OCI-LY7 (cell line): ENCODE results near the gene COBL. TPM values are rescaled to one million over a fixed set of nuclear protein-coding genes. Genes with fewer than 3 reads are reported as not detected.

ENCODE experiments used
- BruUV-seq: library from RNA; stranded (reverse); fragments of 400-500 nt; replicated peaks from 2 replicates; lab custom pipeline; 2021; lab: Mats Ljungman, UMichigan
- CTCF ChIA-PET: fragments of 300-600 bp; sonication (Branson Sonifier 250); formaldehyde crosslinking; loops from one replicate; lab custom pipeline; 2022; ENCODE audit warnings: antibody characterized with exemption; ENCODE audit not compliant: unreplicated experiment; lab: Charles Lee
- POLR2A ChIA-PET: fragments of 300-600 bp; sonication (Branson Sonifier 250); formaldehyde crosslinking; loops from one replicate; lab custom pipeline; 2022; ENCODE audit warnings: antibody characterized with exemption; lab: Charles Lee
- DNase-seq: peaks from one replicate; pipeline ENCODE4 v3.0.0-alpha.2; 2015; ENCODE audit warnings: low spot score
- H2AFZ ChIP-seq: fragments of 200-600 bp; sonication (generic), shearing (Covaris generic); 2 replicates; pipeline ENCODE4 v1.6.1; 2014; ENCODE audit warnings: mild to moderate bottlenecking, antibody characterized with exemption, low read length, moderate library complexity
- H3K27ac ChIP-seq: fragments of 200-600 bp; sonication (generic); 2 replicates; pipeline ENCODE4 v1.5.1; 2014; ENCODE audit warnings: mixed run types, low read depth, mild to moderate bottlenecking, moderate library complexity, low read length, inconsistent platforms; ENCODE audit not compliant: poor library complexity, severe bottlenecking
- H3K36me3 ChIP-seq: fragments of 200-600 bp; sonication (generic); 2 replicates; pipeline ENCODE4 v1.6.1; 2014; ENCODE audit warnings: mild to moderate bottlenecking, antibody characterized with exemption, low read length, moderate library complexity, mixed read lengths; ENCODE audit not compliant: insufficient read depth
- H3K4me1 ChIP-seq: fragments of 200-600 bp; sonication (generic); 2 replicates; pipeline ENCODE4 v1.5.1; 2014; ENCODE audit warnings: mild to moderate bottlenecking, low read length; ENCODE audit not compliant: insufficient read depth, poor library complexity, severe bottlenecking
- H3K4me2 ChIP-seq: fragments of 200-600 bp; sonication (generic); 2 replicates; pipeline ENCODE4 v1.6.1; 2014; ENCODE audit warnings: mild to moderate bottlenecking, low read length
- H3K4me3 ChIP-seq: fragments of 200-600 bp; sonication (generic); 2 replicates; pipeline ENCODE4 v1.5.1; 2014; ENCODE audit warnings: mild to moderate bottlenecking, low read depth, low read length; ENCODE audit not compliant: poor library complexity, severe bottlenecking
- H3K79me2 ChIP-seq: fragments of 200-600 bp; sonication (generic); 2 replicates; pipeline ENCODE4 v1.6.1; 2016; ENCODE audit warnings: low read depth, mild to moderate bottlenecking, low read length, moderate library complexity, mixed read lengths; ENCODE audit not compliant: insufficient read depth
- H3K9me2 ChIP-seq: fragments of 200-600 bp; sonication (generic); 2 replicates; pipeline ENCODE4 v1.6.1; 2016; ENCODE audit warnings: mild to moderate bottlenecking, low read length, mixed read lengths; ENCODE audit not compliant: insufficient read depth
- H3K9me3 ChIP-seq: fragments of 200-600 bp; sonication (generic); 2 replicates; pipeline ENCODE4 v1.6.1; 2014; ENCODE audit warnings: mild to moderate bottlenecking, mixed run types, low read length, mixed read lengths
- H4K20me1 ChIP-seq: fragments of 200-600 bp; sonication (generic); 2 replicates; pipeline ENCODE4 v1.6.1; 2014; ENCODE audit warnings: mild to moderate bottlenecking, antibody characterized with exemption, low read length, moderate library complexity, mixed read lengths; ENCODE audit not compliant: insufficient read depth
- CTCF ChIP-seq: fragments of 200-600 bp; sonication (generic); conservative IDR thresholded peaks from 2 replicates; pipeline ENCODE4 v1.5.1; 2014; ENCODE audit warnings: mild to moderate bottlenecking, antibody characterized with exemption, low read length, moderate library complexity, mixed read lengths
- EZH2phosphoT487 ChIP-seq: fragments of 200-600 bp; sonication (generic); IDR thresholded peaks from 2 replicates; pipeline ENCODE4 v1.6.1; 2018; ENCODE audit warnings: low read depth, borderline replicate concordance, mild to moderate bottlenecking, mixed run types, antibody characterized with exemption, low read length, moderate library complexity, mixed read lengths
- intact Hi-C: fragments of 100-400 bp; cut with micrococcal nuclease; formaldehyde crosslinking; loops from one replicate; pipeline ENCODE4 v1.10.0; 2022; ENCODE audit not compliant: unreplicated experiment
- total RNA-seq, 2 experiments: library from RNA; depleted of rRNA in 1 of 2; stranded (reverse); fragments of >200 nt in 1 of 2; shearing (Covaris generic) in 1 of 2; gene quantifications; 2 replicates each; pipeline ENCODE4 v1.2.3, GENCODE V29; 2014 to 2022

COBL gene
- total RNA-seq, 2 experiments from 2014 or later: not detected

- no peaks in the 10 kb centered on the region for H3K36me3 ChIP-seq
- H3K79me2 ChIP-seq: no peaks in the 10 kb centered on the region
- H3K9me2 ChIP-seq: no peaks in the 10 kb centered on the region
- H3K27ac ChIP-seq: no peak overlapping the region
- no peak overlapping the region for H3K4me2 ChIP-seq
- no peak overlapping the region for H3K4me3 ChIP-seq
- H3K9me3 ChIP-seq: no peaks in the 10 kb centered on the region
- H4K20me1 ChIP-seq: no peaks in the 10 kb centered on the region
- ChIA-PET POLR2A (no interaction called here), CTCF (no interaction called here)
- no peak for TF ChIP-seq EZH2phosphoT487
- no peak for TF ChIP-seq CTCF
- intact Hi-C loops: no loop called here
- no peak overlapping the region for H2AFZ ChIP-seq
- DNase-seq: no peak
- no TSS peak for BruUV-seq
- H3K4me1 ChIP-seq: no peaks in the 10 kb centered on the region
These were observed 96.4 kb downstream of the COBL start for GRCh38 chr7:51220226-51220625.

GRCh38 chr7:51219261-51219988, 97.2 kb downstream of the COBL start:
- no peak for DNase-seq
- no peaks in the 10 kb centered on the region for H4K20me1 ChIP-seq
- TF ChIP-seq CTCF: no peak
- H3K36me3 ChIP-seq: no peaks in the 10 kb centered on the region
- intact Hi-C loops: no loop called here
- no peak overlapping the region for H3K4me3 ChIP-seq
- H3K4me1 ChIP-seq: no peaks in the 10 kb centered on the region
- ChIA-PET POLR2A (no interaction called here), CTCF (no interaction called here)
- BruUV-seq: no TSS peak
- H3K27ac ChIP-seq: no peak overlapping the region
- no peaks in the 10 kb centered on the region for H3K79me2 ChIP-seq
- H3K9me2 ChIP-seq: no peaks in the 10 kb centered on the region
- H3K9me3 ChIP-seq: no peaks in the 10 kb centered on the region
- no peak overlapping the region for H3K4me2 ChIP-seq
- no peak overlapping the region for H2AFZ ChIP-seq

GRCh38 chr7:51217804-51218203, 98.8 kb downstream of the COBL start:
- no peak for TF ChIP-seq CTCF
- TF ChIP-seq EZH2phosphoT487: no peak
- DNase-seq: no peak
- intact Hi-C loops: no loop called here
- CTCF ChIA-PET: no interaction called here
- BruUV-seq: no TSS peak
- Histone ChIP-seq H3K27ac (no peak overlapping the region), H3K4me3 (no peak overlapping the region), H3K79me2 (no peaks in the 10 kb centered on the region), H3K9me2 (no peaks in the 10 kb centered on the region), H3K4me1 (no peaks in the 10 kb centered on the region), H3K9me3 (no peaks in the 10 kb centered on the region), H3K36me3 (no peaks in the 10 kb centered on the region), H4K20me1 (no peaks in the 10 kb centered on the region), H3K4me2 (no peak overlapping the region), H2AFZ (no peak overlapping the region)
- POLR2A ChIA-PET: no interaction called here
